ENCODE measurements around the gene CXorf49.
"Not testable (repeated sequence)": the region's sequence is repeated elsewhere in the genome, so short reads cannot be mapped to it uniquely, and the experiment has no call there.

The CXorf49 gene

DNA sequence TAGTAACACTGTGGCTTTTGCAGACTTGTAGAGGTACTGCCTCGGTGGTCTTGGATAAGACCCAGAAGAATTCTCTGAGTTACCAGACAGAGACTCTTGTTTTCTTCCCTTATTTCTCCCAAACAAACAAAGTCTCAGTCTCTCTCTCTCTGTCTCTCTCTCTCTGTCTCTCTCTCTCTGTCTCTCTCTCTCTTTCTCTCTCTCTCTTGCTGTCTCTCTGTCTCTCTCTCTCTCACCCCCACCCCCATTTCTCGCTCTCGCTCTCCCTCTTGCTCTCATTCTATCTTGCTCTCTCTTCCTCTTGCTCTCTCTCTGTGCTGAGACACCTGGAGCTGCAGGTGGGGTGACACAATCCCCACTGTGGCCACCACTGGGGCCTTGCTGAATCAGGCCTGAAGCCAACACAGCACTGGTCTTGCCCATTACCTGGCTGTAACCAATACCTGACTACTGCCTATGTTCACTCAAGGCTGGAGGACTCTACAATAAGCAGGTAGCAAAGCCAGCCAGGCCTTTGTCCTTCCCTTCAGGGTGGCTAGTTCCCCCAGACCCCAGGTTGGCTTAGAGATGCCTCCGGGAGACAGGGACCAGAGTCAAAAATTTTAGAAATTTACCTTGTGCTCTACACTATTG lies 38.4 kb downstream of the CXorf49 start:
- TF ChIP-seq, protein P1, sequence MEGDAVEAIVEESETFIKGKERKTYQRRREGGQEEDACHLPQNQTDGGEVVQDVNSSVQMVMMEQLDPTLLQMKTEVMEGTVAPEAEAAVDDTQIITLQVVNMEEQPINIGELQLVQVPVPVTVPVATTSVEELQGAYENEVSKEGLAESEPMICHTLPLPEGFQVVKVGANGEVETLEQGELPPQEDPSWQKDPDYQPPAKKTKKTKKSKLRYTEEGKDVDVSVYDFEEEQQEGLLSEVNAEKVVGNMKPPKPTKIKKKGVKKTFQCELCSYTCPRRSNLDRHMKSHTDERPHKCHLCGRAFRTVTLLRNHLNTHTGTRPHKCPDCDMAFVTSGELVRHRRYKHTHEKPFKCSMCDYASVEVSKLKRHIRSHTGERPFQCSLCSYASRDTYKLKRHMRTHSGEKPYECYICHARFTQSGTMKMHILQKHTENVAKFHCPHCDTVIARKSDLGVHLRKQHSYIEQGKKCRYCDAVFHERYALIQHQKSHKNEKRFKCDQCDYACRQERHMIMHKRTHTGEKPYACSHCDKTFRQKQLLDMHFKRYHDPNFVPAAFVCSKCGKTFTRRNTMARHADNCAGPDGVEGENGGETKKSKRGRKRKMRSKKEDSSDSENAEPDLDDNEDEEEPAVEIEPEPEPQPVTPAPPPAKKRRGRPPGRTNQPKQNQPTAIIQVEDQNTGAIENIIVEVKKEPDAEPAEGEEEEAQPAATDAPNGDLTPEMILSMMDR (IDR thresholded peaks at IDR 0.05; ENCODE audit: insufficient read depth, low read depth, low read length, missing control alignments): no peak
- H3K4me3 ChIP-seq (ENCODE audit: low read depth, low read length): no peak overlapping the region
- no peak for DNase-seq (ENCODE audit: low read depth)

DNA sequence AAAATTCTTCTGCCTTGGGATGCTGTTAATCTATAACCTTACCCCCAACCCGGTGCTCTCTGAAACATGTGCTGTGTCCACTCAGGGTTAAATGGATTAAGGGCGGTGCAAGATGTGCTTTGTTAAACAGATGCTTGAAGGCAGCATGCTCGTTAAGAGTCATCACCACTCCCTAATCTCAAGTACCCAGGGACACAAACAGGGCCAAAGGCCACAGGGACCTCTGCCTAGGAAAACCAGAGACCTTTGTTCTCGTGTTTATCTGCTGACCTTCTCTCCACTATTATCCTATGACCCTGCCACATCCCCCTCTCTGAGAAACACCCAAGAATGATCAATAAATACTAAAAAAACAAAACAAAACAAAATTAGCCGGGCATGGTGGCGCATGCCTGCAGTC lies 40.9 kb downstream of the CXorf49 start:
- not testable (repeated sequence) for H3K4me3 ChIP-seq (ENCODE audit: low read depth, low read length); DNase-seq (ENCODE audit: low read depth)

DNA sequence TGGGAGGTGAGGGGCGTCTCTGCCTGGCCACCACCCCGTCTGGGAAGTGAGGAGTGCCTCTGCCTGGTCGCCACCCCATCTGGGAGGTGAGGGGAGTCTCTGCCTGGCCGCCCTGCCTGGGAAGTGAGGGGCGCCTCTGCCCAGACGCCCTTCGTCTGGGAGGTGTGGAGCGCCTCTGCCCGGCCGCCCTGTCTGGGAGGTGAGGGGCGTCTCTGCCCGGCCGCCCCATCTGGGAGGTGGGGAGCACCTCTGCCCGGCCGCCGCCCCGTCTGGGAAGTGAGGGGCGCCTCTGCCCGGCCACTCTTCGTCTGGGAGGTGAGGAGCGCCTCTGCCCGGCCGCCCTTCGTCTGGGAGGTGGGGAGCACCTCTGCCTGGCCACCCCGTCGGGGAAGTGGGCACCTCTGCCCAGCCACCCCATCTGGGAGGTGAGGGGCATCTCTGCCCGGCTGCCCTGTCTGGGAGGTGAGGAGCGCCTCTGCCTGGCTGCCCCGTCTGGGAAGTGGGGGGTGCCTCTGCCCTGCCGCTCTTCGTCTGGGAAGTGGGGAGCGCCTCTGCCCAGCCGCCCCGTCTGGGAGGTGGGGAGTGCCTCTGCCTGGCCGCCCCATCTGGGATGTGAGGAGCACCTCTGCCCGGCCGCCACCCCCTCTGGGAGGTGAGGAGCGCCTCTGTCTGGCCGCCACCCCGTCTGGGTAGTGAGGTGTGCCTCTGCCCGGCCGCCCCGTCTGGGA lies 41.9 kb downstream of the CXorf49 start:
- DNase-seq (ENCODE audit: low read depth); H3K4me3 ChIP-seq (ENCODE audit: low read depth, low read length): not testable (repeated sequence)

DNA sequence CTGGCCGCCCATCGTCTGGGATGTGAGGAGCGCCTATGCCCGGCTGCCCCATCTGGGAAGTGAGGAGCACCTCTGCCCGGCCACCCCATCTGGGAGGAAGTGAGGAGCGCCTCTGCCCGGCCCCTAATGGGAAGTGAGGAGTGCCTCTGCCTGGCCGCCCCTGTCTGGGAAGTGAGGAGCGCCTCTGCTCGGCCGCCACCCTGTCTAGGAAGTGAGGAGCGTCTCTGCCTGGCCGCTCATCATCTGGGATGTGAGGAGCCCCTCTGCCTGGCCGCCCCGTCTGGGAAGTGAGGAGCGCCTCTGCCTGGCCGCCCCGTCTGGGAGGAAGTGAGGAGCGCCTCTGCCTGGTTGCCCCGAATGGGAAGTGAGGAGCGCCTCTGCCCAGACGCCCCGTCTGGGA lies 42.4 kb downstream of the CXorf49 start:
- not testable (repeated sequence) for DNase-seq (ENCODE audit: low read depth); H3K4me3 ChIP-seq (ENCODE audit: low read depth, low read length)

DNA sequence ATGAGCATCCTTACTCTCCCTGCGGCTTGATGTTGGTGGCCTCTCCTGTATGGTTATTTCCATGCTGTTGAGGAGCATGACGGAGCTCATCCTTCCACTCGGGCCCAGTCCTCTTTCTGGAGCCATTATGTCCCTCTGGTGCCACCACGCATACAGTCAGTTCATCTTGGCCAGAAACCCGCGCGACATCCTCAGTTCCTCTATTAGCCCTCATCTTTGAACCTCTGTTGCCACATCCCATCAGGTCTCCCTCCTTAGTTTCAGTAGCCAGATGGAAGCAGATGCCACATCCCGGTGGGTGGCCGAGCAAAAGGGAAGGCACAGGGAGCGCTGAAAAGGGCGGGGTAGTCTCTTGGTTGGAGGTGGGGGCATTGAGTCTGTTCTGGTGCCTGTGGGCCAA lies 46.1 kb downstream of the CXorf49 start:
- no peak overlapping the region for H3K4me3 ChIP-seq (ENCODE audit: low read depth, low read length)
- TF ChIP-seq, protein P1 (IDR thresholded peaks at IDR 0.05; ENCODE audit: insufficient read depth, low read depth, low read length, missing control alignments): no peak
- DNase-seq (ENCODE audit: low read depth): no peak

DNA sequence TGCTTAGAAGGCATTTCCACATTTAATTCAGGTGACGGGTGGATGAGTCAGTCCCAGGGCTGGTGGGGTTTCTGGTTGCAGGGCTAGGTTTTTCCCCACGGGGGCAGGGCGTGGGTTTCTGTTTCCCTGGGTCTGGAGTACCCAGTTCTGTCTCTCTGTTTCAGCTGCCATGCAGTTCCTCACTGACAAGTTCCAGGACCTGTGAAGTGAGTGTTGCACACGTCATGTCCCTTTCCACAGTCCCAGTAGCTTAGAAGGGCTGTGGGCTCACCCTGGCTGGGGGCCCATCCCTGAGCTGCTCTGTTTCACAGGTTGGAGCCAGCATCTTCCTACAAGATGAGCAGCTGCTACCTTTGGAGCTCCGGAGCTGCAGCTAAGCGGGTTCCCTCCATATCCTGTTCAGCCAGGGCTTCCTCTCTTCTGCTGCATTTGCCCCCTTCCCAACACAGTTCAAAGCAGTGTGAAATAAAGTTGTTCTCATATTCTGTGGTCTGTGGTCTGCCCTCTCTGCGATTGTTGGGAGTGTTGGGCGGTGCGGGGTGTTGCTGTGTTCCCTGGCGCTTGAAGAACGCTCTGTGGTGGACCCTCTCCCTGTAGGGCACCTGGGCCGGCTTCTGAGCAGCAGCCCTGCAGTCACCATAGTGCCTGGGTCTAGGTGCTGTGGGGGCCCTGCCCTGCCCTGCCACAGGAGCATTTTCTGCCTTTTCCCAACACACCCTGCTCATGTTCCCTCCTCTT lies 46.9 kb downstream of the CXorf49 start:
- DNase-seq (ENCODE audit: low read depth): peak; percentile 36
- TF ChIP-seq, protein P1 (IDR thresholded peaks at IDR 0.05; ENCODE audit: insufficient read depth, low read depth, low read length, missing control alignments): no peak
- H3K4me3 ChIP-seq (ENCODE audit: low read depth, low read length): no peak overlapping the region

DNA sequence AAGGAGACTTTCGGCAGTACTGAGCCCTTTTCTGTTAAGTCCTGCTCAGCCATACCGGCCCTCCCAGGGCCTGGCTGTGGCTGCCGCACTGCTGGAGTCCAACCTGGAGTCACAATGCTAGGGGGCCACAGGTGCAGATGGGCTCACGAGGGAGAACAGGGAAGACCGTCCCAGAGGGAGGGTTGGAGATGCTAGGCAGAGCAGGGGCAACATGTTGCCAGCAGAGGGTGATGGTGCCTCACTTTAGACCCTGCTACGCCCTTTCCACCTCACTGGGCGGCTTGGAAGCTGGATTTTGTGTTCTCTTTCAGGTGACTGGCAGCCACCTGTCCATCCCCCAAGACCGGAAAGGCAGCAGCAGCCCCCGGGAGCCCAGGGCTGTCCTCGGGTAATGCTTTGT lies 48.1 kb downstream of the CXorf49 start:
- TF ChIP-seq, protein P1 (IDR thresholded peaks at IDR 0.05; ENCODE audit: insufficient read depth, low read depth, low read length, missing control alignments): peak; percentile 55
- peak; percentile 35 for DNase-seq (ENCODE audit: low read depth)

DNA sequence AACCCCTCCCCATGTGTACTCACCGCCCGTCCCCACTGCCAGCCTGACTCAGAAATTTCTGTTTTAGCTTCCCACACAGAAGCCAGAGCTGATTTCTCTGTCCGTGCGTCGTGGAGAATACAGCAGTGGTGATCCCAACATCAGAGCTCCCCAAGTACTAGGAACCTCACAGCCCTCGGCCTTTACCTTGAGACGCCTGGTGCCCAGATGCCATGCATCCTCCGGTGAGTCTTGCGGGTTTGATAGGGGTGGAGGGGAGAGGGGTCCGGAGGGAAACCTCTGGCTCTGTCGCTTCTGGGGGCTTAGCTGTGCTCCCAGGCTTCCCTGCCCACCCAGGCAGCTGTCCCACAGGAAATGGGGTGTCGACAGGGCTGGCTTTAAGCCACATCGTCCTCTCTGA lies 48.6 kb downstream of the CXorf49 start:
- DNase-seq (ENCODE audit: low read depth): no peak
- TF ChIP-seq, protein P1 (IDR thresholded peaks at IDR 0.05; ENCODE audit: insufficient read depth, low read depth, low read length, missing control alignments): no peak
- no peak overlapping the region for H3K4me3 ChIP-seq (ENCODE audit: low read depth, low read length)

More for the DNA sequence above, 48.1 kb downstream of the CXorf49 start:
- H3K4me3 ChIP-seq (ENCODE audit: low read depth, low read length): not testable (repeated sequence)

All from GM12865 (cell line).